GM19238 (cell line): ENCODE data around the gene BRIP1.

Experiments
- DNase-seq: peaks from one replicate; pipeline ENCODE4 v3.0.0; 2011; ENCODE audit warnings: low spot score; ENCODE audit not compliant: insufficient read length

The BRIP1 gene

GRCh38 chr17:61764846-61765245 is 98.5 kb downstream of the BRIP1 start:
- DNase-seq, result no peak

- no peak for DNase-seq
These were observed 101.5 kb downstream of the BRIP1 start for GRCh38 chr17:61761827-61762226.

DNA sequence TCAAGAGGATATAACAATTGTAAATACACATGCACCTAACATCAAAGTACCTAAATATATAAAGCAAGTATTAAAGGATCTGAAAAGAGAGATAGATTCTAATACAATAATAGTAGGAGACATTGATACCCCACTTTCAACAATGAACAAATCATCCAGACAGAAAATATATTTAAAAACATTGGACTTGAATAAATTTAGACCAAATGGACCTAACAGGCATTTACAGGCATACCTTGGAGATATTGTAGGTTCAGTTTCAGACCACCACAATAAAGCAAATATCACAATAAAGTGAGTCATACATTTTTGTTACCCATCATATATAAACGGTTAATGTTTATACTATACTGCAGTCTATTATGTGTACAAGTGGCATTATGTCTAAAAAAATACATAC is 104.0 kb downstream of the BRIP1 start:
- DNase-seq, result no peak

GRCh38 chr17:61758430-61758829 is 104.9 kb downstream of the BRIP1 start:
- no peak for DNase-seq

DNA sequence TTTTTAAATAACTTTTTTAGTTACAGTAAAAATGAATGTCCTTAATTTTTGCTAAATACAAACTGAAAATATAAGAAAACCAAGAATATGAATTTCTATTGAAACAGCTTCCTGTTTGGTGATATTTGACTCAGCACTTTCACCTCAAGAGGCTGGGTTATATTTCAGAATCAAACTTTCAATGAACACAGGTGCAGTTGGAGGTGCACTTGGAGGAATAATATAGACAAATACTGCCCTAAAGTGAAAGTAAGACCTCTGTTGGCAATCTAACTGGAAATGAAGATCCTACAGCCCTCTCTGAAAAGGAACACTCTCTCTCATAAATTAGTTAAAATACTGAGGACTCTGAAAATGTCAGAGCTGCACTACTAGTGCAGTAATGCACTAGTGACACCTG is 106.2 kb downstream of the BRIP1 start:
- DNase-seq, result no peak

GRCh38 chr17:61756561-61756960 is 106.8 kb downstream of the BRIP1 start:
- DNase-seq, result no peak

DNA sequence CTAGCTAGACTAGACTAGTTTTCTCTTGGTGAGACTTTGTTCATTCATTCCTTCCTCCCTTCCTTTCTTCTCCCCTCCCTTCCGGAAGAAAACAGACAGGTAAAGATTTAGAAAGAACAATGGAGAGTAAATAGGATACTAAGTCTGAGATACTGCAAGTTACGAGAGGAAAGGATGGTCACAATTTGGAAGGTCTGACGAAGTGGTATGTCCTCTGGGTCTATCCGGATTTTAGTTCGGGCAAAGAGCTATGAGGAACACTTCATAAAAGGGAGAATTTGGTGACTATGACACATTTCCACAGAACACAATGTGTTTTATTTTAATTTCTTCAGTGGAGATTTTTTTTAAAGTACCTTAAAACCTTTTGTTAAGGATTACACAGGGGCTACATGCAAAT is 107.7 kb downstream of the BRIP1 start:
- DNase-seq, result no peak

DNA sequence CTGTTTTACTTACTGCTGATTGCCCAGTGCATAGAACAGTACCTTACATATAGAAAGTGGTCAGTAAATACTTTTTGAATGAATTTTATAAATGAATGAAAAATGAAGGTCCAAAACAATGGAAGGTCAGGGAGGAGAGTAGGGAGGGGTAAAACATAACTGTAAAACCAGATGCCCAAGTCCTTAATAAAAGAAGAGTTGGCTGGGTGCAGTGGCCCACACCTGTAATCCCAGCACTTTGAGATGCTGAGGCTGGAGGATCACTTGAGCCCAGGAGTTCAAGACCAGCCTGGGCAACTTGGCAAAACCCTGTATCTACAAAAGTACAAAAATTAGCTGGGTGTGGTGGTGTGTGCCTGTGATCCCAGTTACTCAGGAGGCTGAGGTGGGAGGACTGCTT is 108.2 kb downstream of the BRIP1 start:
- no peak for DNase-seq

DNA sequence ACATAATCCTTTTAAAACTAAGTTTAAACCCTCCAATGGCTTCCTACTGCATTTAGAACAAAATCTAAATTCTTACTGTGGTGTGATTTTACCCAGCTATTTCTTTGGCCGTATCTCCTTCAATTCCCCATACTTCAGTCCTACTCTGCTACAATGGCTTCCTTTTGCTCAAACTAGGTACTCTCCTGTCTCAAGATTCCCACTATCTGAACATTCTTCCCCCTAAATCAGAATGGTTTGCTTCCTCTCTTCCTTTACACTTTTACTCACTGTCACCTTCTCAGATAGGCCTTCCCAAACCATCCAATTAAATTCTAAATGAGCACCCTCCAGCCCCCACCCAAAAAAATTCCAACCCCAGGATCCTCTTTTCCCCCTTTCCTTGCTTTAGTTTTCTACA is 109.2 kb downstream of the BRIP1 start:
- no peak for DNase-seq

DNA sequence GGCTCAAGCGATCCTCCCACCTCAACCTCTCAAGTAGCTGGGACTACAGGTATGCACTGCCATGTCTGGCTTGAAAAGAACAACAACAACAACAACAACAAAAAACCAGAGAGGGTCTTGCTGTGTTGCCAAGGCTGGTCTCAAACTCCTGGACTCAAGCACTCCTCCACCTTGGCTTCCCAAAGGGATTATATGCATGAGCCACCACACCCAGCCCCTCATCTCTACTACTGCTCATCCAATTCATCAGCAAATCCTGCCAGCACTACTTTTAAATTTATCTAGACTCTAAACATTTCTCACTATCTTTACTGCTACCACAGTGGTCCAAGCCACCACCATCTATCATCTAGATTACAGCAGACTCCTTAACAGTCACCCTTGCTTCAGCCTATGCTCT is 109.6 kb downstream of the BRIP1 start:
- no peak for DNase-seq

DNA sequence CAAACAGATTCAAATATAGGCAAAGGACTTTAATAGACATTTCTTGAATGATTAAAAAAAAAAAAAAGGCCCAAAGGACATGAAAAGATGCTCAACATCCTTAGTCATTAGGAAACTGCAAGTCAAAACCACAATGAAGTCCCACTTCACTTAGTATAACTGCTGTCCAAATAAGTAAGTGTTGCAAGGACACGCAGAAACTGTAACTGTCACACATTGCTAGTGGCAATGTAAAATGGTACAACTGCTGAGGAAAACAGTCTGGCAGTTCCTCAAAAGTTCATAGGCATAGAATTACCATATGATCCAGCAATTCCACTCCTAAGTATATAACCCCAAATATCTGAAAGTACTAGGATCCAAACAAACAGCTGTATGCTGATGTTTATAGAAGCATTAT is 112.7 kb downstream of the BRIP1 start:
- DNase-seq, result no peak

DNA sequence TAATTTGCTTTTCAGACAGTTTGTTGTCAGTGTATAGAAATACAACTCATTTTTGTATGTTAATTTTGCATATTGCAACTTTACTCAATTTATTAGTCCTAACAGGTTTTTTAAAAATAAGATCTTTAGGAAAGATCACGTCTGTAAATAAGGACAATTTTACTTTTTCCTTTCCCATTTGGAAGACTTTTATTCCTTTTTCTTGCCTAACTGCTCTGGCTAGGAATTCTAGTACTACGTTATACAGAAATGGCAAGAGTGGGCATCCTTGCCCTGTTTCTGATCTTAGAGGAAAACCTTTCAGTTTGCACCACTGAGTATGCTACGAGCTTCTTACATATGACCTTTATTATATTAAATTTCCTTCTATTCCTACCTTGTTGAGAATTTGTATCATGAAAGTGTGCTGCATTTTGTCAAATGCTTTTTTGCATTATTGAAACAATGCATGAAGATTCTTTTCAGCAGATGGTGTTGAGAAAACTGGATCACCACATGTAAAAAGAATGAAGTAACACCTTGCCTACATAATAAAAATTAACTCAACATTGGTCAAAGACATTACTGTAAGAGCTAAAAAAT is 113.4 kb downstream of the BRIP1 start:
- DNase-seq, result no peak

DNA sequence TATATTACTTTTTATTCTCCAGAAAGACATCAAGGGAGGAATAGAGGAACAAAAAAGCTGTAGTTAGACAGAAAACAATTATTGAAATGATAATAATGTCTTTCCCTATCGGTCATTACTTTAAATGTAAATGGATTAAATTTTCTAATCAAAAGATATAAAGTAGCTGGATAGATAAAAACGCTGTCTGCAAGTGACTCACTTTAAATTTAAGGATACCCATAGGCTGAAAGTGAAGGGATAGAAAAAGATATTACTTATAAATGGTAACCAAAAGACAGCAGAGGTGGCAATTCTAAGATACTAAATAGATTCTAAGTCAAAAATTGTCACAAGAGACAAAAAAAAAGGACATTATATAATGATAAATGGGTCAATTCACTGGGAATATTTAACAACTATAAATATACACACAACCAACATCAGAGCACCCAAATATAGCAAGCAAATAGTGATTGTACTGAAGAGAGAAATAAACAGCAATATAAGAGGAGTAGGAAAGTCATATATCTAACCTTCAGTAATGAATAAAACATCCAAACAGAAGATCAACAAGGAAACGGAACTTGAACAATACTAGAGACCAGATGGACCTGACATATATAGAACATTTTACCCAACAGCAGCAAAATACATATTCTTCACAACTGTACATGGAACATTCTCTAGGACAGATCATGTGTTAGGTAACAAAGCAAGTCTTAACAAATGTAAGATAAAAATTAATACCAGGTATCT is 116.9 kb downstream of the BRIP1 start:
- no peak for DNase-seq

- DNase-seq, result no peak
These were observed 118.5 kb downstream of the BRIP1 start for GRCh38 chr17:61744804-61745203.

- no peak for DNase-seq
These were observed 119.1 kb downstream of the BRIP1 start for GRCh38 chr17:61744252-61744651.

DNA sequence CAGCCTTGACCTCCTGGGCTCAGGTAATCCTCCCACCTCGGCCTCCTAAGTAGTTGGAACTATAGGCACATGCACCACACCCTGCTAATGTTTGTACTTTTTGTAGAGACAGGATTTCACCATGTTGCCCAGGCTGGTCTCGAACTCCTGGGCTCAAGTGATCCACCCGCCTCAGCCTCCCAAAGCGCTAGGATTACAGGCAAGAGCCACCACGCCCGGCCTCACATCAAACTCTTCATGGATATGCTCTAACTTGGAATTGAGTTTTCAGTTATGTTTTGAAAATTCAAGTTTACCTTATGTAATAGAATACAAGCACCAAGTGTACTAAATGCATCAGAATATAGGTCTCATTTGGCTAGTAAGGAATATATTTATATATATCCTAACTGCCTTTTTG is 119.6 kb downstream of the BRIP1 start:
- DNase-seq, result no peak

GRCh38 chr17:61739002-61739401 is 124.3 kb downstream of the BRIP1 start:
- DNase-seq, result no peak

DNA sequence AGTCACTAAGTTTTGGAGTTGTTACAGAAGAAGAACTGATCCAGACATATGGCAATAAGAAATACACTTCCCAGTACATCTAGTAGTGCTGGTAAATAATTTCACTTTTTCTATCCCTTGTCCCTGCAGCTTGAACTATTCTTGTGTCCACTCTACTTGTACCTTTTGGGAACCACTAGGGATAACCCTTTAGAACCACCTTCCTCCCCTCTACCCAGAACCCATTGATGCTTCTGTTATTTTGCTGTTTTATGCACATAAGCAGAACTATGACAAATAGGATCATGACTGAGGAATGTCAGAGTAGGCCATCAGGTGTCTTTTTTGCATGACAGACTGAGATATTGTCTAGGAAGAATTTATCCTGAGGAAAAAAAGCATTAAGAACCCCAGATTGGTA is 125.1 kb downstream of the BRIP1 start:
- DNase-seq, result no peak

- no peak for DNase-seq
These were observed 125.5 kb downstream of the BRIP1 start for GRCh38 chr17:61737820-61738219.

GRCh38 chr17:61736438-61736837 is 126.9 kb downstream of the BRIP1 start:
- DNase-seq, result no peak

- DNase-seq, result no peak
These were observed 127.5 kb downstream of the BRIP1 start for GRCh38 chr17:61735807-61736206.

DNA sequence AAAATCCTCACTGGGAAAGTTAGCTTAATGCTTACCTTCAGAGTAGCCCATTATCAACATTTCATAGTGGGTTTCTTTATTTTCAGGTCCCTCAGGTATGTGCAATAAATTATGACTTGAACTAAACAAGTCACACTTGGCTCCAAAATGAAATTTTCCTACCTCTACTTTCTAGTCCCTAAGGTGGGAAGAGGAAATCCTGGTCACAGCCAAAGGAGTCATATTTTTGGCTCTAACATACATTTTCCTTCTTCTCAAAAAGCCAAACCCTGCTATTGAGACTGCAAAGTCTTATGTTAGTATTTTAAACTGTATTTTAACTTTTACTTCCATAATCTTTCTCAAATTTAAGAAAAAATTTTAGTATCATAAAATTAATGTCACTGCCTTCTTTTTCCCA is 128.9 kb downstream of the BRIP1 start:
- DNase-seq, result no peak

- no peak for DNase-seq
These were observed 129.3 kb downstream of the BRIP1 start for GRCh38 chr17:61734012-61734411.
